Measurements from ENCODE around the gene NUCB2. TPM values are rescaled to one million over a fixed set of nuclear protein-coding genes. Genes with fewer than 3 reads are reported as not detected.
"Not testable (repeated sequence)": the region's sequence is repeated elsewhere in the genome, so short reads cannot be mapped to it uniquely, and the experiment has no call there.

Gene NUCB2
- polyA plus RNA-seq, 3 donors = 8.6 to 41.3 (median 31.4) TPM

GRCh38 chr11:17267576-17267975, 9.0 kb upstream of the NUCB2 start:
- WGBS (ENCODE audit: insufficient coverage) = 90% methylated on average over 2 of the region's 5 CpGs
- peaks cover 22% of the 10 kb centered on the region for H3K4me1 Mint-ChIP-seq
- Histone ChIP-seq H3K9ac (ENCODE audit: insufficient read depth, low read length, poor library complexity, severe bottlenecking) (no peak overlapping the region), H3K9me3 (replicated peaks in 1 of 2; ENCODE audit: control insufficient read depth in 1 of 2, insufficient read depth in 1 of 2, low read length in 2 of 2) (no peaks in the 10 kb centered on the region), H2AFZ (ENCODE audit: insufficient read depth, low read depth, low read length, poor library complexity, severe bottlenecking) (no peak overlapping the region), H3K4me1 (ENCODE audit: control insufficient read depth in 1 of 2, insufficient read depth in 2 of 2, low read length in 2 of 2) (peaks cover 9 to 15% of the 10 kb centered on the region in 2 donors), H3K4me2 (replicated peaks; ENCODE audit: extremely low read depth, low read length, poor library complexity, severe bottlenecking) (no peak overlapping the region), H4K20me1 (ENCODE audit: insufficient read depth, low read length) (no peaks in the 10 kb centered on the region), H3K4me3 (replicated peaks in 1 of 3; ENCODE audit: low read depth in 2 of 3, low read length in 3 of 3) (no peak overlapping the region), H3K27me3 (ENCODE audit: control insufficient read depth in 2 of 2, insufficient read depth in 2 of 2, low read length in 2 of 2) (no peaks in the 10 kb centered on the region), H3K79me2 (ENCODE audit: insufficient read depth, low read length) (no peaks in the 10 kb centered on the region), H3K36me3 (replicated peaks in 1 of 2; ENCODE audit: control insufficient read depth in 1 of 2, insufficient read depth in 2 of 2, low read length in 2 of 2) (no peaks in the 10 kb centered on the region), H3K27ac (ENCODE audit: low read depth in 1 of 2, low read length in 2 of 2) (no peak overlapping the region)
- no peak for DNase-seq
- no peaks in the 10 kb centered on the region for H3K9me3 Mint-ChIP-seq
- H3K36me3 Mint-ChIP-seq = no peaks in the 10 kb centered on the region
- intact Hi-C loops (cut with micrococcal nuclease) = no loop called here
- no peak overlapping the region for H3K4me3 Mint-ChIP-seq
- no peak for TF ChIP-seq CTCF (IDR thresholded peaks at IDR 0.05)
- H3K27ac Mint-ChIP-seq = peak overlapping the region in 1 of 7 donors; percentile 40
- H3K27me3 Mint-ChIP-seq (ENCODE audit: low read depth in 3 of 3) = peaks cover 0 to 10% (median 4%) of the 10 kb centered on the region in 3 donors

GRCh38 chr11:17268500-17268899, 8.0 kb upstream of the NUCB2 start:
- H3K27ac ChIP-seq (ENCODE audit: low read depth in 1 of 2, low read length in 2 of 2) = peak overlapping the region in 1 of 2 donors; percentile 28

More at GRCh38 chr11:17268500-17268899, 8.0 kb upstream of the NUCB2 start:
- H3K79me2 ChIP-seq (ENCODE audit: insufficient read depth, low read length); intact Hi-C loops (cut with micrococcal nuclease); H3K36me3 Mint-ChIP-seq; H4K20me1 ChIP-seq (ENCODE audit: insufficient read depth, low read length); H3K9me3 ChIP-seq (replicated peaks in 1 of 2; ENCODE audit: control insufficient read depth in 1 of 2, insufficient read depth in 1 of 2, low read length in 2 of 2); H3K36me3 ChIP-seq (replicated peaks in 1 of 2; ENCODE audit: control insufficient read depth in 1 of 2, insufficient read depth in 2 of 2, low read length in 2 of 2); H3K27me3 Mint-ChIP-seq (ENCODE audit: low read depth in 3 of 3); DNase-seq; H3K27me3 ChIP-seq (ENCODE audit: control insufficient read depth in 2 of 2, insufficient read depth in 2 of 2, low read length in 2 of 2); H3K9me3 Mint-ChIP-seq: not testable (repeated sequence)
- peaks cover 9 to 15% of the 10 kb centered on the region in 2 donors for H3K4me1 ChIP-seq (ENCODE audit: control insufficient read depth in 1 of 2, insufficient read depth in 2 of 2, low read length in 2 of 2)
- H3K27ac Mint-ChIP-seq = peak overlapping the region in 6 of 7 donors; percentile 63 to 82 (median 76)
- H3K4me2 ChIP-seq (replicated peaks; ENCODE audit: extremely low read depth, low read length, poor library complexity, severe bottlenecking) = peak overlapping the region; percentile 32
- H3K4me1 Mint-ChIP-seq = peaks cover 30% of the 10 kb centered on the region
- peak overlapping the region; percentile 52 for H2AFZ ChIP-seq (ENCODE audit: insufficient read depth, low read depth, low read length, poor library complexity, severe bottlenecking)
- H3K4me3 Mint-ChIP-seq = peak overlapping the region; percentile 64 to 79
- WGBS (ENCODE audit: insufficient coverage) = 0% methylated on average over 1 of the region's 5 CpGs
- peak overlapping the region; percentile 5 for H3K9ac ChIP-seq (ENCODE audit: insufficient read depth, low read length, poor library complexity, severe bottlenecking)
- H3K4me3 ChIP-seq (replicated peaks in 1 of 3; ENCODE audit: low read depth in 2 of 3, low read length in 3 of 3) = peak overlapping the region in 2 of 3 experiments; percentile 21 to 51

All from CD14-positive monocyte (primary cell).